SK-N-SH (cell line): Measurements from ENCODE around the gene ZNG1F. TPM values are rescaled to one million over a fixed set of nuclear protein-coding genes. Genes with fewer than 3 reads are reported as not detected.
"Not testable (repeated sequence)": the region's sequence is repeated elsewhere in the genome, so short reads cannot be mapped to it uniquely, and the experiment has no call there.

Source experiments
- CTCF ChIA-PET: fragments of 300-600, 350-600 bp; formaldehyde crosslinking; extraction: SDS; loops from one replicate; lab custom pipeline; 2021; lab: Yijun Ruan, JAX
- POLR2A ChIA-PET: fragments of 350-600 bp; sonication (Branson Sonifier 250); formaldehyde crosslinking; extraction: SDS; loops from one replicate; lab custom pipeline; 2020; ENCODE audit warnings: antibody characterized with exemption, inconsistent platforms; lab: Yijun Ruan, JAX
- DNase-seq: peaks from one replicate; pipeline ENCODE4 v3.0.0; 2012
- H2AFZ ChIP-seq: fragments of 200-600 bp; sonication (generic); 2 replicates; pipeline ENCODE4 v1.8.1; 2016; ENCODE audit warnings: antibody characterized with exemption, mild to moderate bottlenecking, low read depth
- H3F3A ChIP-seq: fragments of 200-600 bp; sonication (generic); replicated peaks from 2 replicates; pipeline ENCODE3; 2016; ENCODE audit warnings: antibody characterized with exemption, mild to moderate bottlenecking; ENCODE audit not compliant: insufficient read depth
- H3K27ac ChIP-seq, 2 experiments: fragments of 200-500 bp in 1 of 2; fragments of 200-600 bp in 1 of 2; sonication (Bioruptor generic) in 1 of 2; sonication (generic), shearing (Covaris generic) in 1 of 2; 2 replicates each; pipeline versions ENCODE4 v1.5.1 to v1.6.1; 2014 to 2016; ENCODE audit warnings: low read depth in 2 of 2, inconsistent platforms in 1 of 2, low read length in 1 of 2, mild to moderate bottlenecking in 1 of 2, mixed read lengths in 1 of 2
- H3K27me3 ChIP-seq: fragments of 200-600 bp; sonication (generic), shearing (Covaris generic); 2 replicates; pipeline ENCODE4 v1.6.1; 2016; ENCODE audit warnings: mixed run types; ENCODE audit not compliant: insufficient read depth
- H3K36me3 ChIP-seq, 2 experiments: fragments of 200-500 bp in 1 of 2; fragments of 200-600 bp in 1 of 2; sonication (Bioruptor generic) in 1 of 2; sonication (generic) in 1 of 2; replicated peaks in 1 of 2; 2 replicates each; pipeline versions ENCODE3 to v1.5.1; 2014 to 2016; ENCODE audit warnings: low read length in 1 of 2, mild to moderate bottlenecking in 1 of 2; ENCODE audit not compliant: insufficient read depth in 2 of 2, control insufficient read depth in 1 of 2
- H3K4me1 ChIP-seq, 2 experiments: fragments of 200-500 bp in 1 of 2; fragments of 200-600 bp in 1 of 2; sonication (Bioruptor generic) in 1 of 2; sonication (generic), shearing (Covaris generic) in 1 of 2; 2 replicates each; pipeline versions ENCODE4 v1.5.1 to v1.6.1; 2014 to 2016; ENCODE audit warnings: low read depth in 1 of 2, low read length in 1 of 2, mixed run types in 1 of 2; ENCODE audit not compliant: insufficient read depth in 2 of 2, control insufficient read depth in 1 of 2
- H3K4me2 ChIP-seq: fragments of 200-600 bp; sonication (generic), shearing (Covaris generic); 2 replicates; pipeline ENCODE4 v1.6.1; 2017; ENCODE audit warnings: mixed run types
- H3K4me3 ChIP-seq, 2 experiments: fragments of 200-500 bp in 1 of 2; fragments of 200-600 bp in 1 of 2; sonication (Bioruptor generic) in 1 of 2; sonication (generic), shearing (Covaris generic) in 1 of 2; 2 replicates each; pipeline versions ENCODE4 v1.5.1 to v1.8.1; 2014 to 2016; ENCODE audit warnings: low read depth in 2 of 2, inconsistent platforms in 1 of 2, low read length in 1 of 2, mild to moderate bottlenecking in 1 of 2, mixed read lengths in 1 of 2, moderate library complexity in 1 of 2
- H3K79me2 ChIP-seq: fragments of 200-600 bp; sonication (generic); 2 replicates; pipeline ENCODE4 v1.8.1; 2017; ENCODE audit warnings: mild to moderate bottlenecking; ENCODE audit not compliant: insufficient read depth
- H3K9ac ChIP-seq: fragments of 200-600 bp; sonication (generic); 2 replicates; pipeline ENCODE4 v1.6.1; 2017; ENCODE audit warnings: mixed run types
- H3K9me2 ChIP-seq: fragments of 200-600 bp; sonication (generic); 2 replicates; pipeline ENCODE4 v1.6.1; 2017; ENCODE audit warnings: mixed run types
- H3K9me3 ChIP-seq: fragments of 200-600 bp; sonication (generic); 2 replicates; pipeline ENCODE4 v1.6.1; 2017; ENCODE audit warnings: mixed run types, mild to moderate bottlenecking, moderate library complexity
- H4K20me1 ChIP-seq: fragments of 200-600 bp; sonication (generic); 2 replicates; pipeline ENCODE4 v1.6.1; 2017; ENCODE audit warnings: mild to moderate bottlenecking, mixed run types; ENCODE audit not compliant: insufficient read depth
- WGBS: methylation state at CpG from one replicate; pipeline ENCODE4 v1.1.6; 2017; ENCODE audit warnings: low lambda C conversion rate; 5-methylcytosine and 5-hydroxymethylcytosine counted together
- polyA plus RNA-seq, 3 experiments: library from polyadenylated mRNA; depleted of rRNA; stranded (reverse); fragments of >200 nt; gene quantifications; 2 replicates each; pipeline ENCODE4 v1.2.3, GENCODE V29; 2012

ZNG1F gene
- 12.5 and 12.6 TPM in 2 replicates for polyA plus RNA-seq (2012; rRNA removed)
- polyA plus RNA-seq (2012; cell fraction: cytosol; rRNA removed): 22.4 and 24.6 TPM in 2 replicates
- polyA plus RNA-seq (2012; cell fraction: nucleus; rRNA removed): 24.8 and 31.9 TPM in 2 replicates

GRCh38 chr9:41189217-41189616, at the start of gene ZNG1F:
Gene ZNG1F (minus strand): TSS chr9:41189317. CDS start chr9:41189258, 59 bp downstream.
- H3F3A ChIP-seq, H3K27ac ChIP-seq, H3K4me3 ChIP-seq, POLR2A ChIA-PET, H3K4me1 ChIP-seq, CTCF ChIA-PET, H3K9ac ChIP-seq, DNase-seq, H3K9me2 ChIP-seq, H2AFZ ChIP-seq, H3K36me3 ChIP-seq, H3K9me3 ChIP-seq, H3K79me2 ChIP-seq, H3K27me3 ChIP-seq, H3K4me2 ChIP-seq, H4K20me1 ChIP-seq: not testable (repeated sequence)
- no CpG with 5 or more reads among the region's 31 CpGs for WGBS

GRCh38 chr9:41237110-41237749, 48.1 kb upstream of the ZNG1F start:
- H4K20me1 ChIP-seq, CTCF ChIA-PET, H3K79me2 ChIP-seq, H3K27me3 ChIP-seq, POLR2A ChIA-PET, H3K9me3 ChIP-seq, H2AFZ ChIP-seq, H3K36me3 ChIP-seq, H3K9ac ChIP-seq, H3K4me2 ChIP-seq, H3F3A ChIP-seq, H3K9me2 ChIP-seq, H3K4me1 ChIP-seq: not testable (repeated sequence)
- peak overlapping the region in 1 of 2 experiments; percentile 40; a peak in 1 of 4 replicates for H3K27ac ChIP-seq
- WGBS: 23% methylated on average over 29 of the region's 51 CpGs
- peak overlapping the region in 1 of 2 experiments; percentile 39; a peak in 2 of 4 replicates for H3K4me3 ChIP-seq
- peak; percentile 60 for DNase-seq

GRCh38 chr9:41236486-41237109, 47.5 kb upstream of the ZNG1F start:
- POLR2A ChIA-PET, H3K9ac ChIP-seq, H3K27me3 ChIP-seq, H3K4me1 ChIP-seq, H3K9me2 ChIP-seq, H3K27ac ChIP-seq, H3K79me2 ChIP-seq, DNase-seq, H4K20me1 ChIP-seq, CTCF ChIA-PET, H2AFZ ChIP-seq, H3K36me3 ChIP-seq, H3K9me3 ChIP-seq, H3K4me3 ChIP-seq, H3K4me2 ChIP-seq, H3F3A ChIP-seq: not testable (repeated sequence)
- 17% methylated on average over 20 of the region's 23 CpGs for WGBS

- H2AFZ ChIP-seq, H3K36me3 ChIP-seq, H3K4me2 ChIP-seq, H3K9me3 ChIP-seq, H3K27ac ChIP-seq, H3F3A ChIP-seq, H4K20me1 ChIP-seq, H3K9ac ChIP-seq, CTCF ChIA-PET, H3K4me1 ChIP-seq, H3K9me2 ChIP-seq, POLR2A ChIA-PET, H3K27me3 ChIP-seq, H3K79me2 ChIP-seq: not testable (repeated sequence)
- peak overlapping the region in 1 of 2 experiments; percentile 10; a peak in 1 of 4 replicates for H3K4me3 ChIP-seq
- DNase-seq: peak; percentile 31
- 39% methylated on average over 26 of the region's 55 CpGs for WGBS
These were observed 46.0 kb upstream of the ZNG1F start for GRCh38 chr9:41234811-41235805.

- H2AFZ ChIP-seq, DNase-seq, H3K36me3 ChIP-seq, CTCF ChIA-PET, H3K79me2 ChIP-seq, H3F3A ChIP-seq, H3K9ac ChIP-seq, H3K4me2 ChIP-seq, POLR2A ChIA-PET, H3K27me3 ChIP-seq, H3K4me1 ChIP-seq, H3K4me3 ChIP-seq, H3K27ac ChIP-seq, H3K9me3 ChIP-seq, H4K20me1 ChIP-seq, H3K9me2 ChIP-seq: not testable (repeated sequence)
- WGBS: 41% methylated on average over 3 of the region's 3 CpGs
These were observed 45.1 kb upstream of the ZNG1F start for GRCh38 chr9:41234221-41234620.

GRCh38 chr9:41232326-41232725, 43.2 kb upstream of the ZNG1F start:
- POLR2A ChIA-PET, H3K79me2 ChIP-seq: not testable (repeated sequence)
- WGBS: 34% methylated on average over 10 of the region's 10 CpGs

More at GRCh38 chr9:41232326-41232725, 43.2 kb upstream of the ZNG1F start:
- H3K27ac ChIP-seq, DNase-seq, H3K9me2 ChIP-seq, H3K9me3 ChIP-seq, CTCF ChIA-PET, H4K20me1 ChIP-seq, H3K4me2 ChIP-seq, H3K4me1 ChIP-seq, H3K36me3 ChIP-seq, H3K27me3 ChIP-seq, H2AFZ ChIP-seq, H3K9ac ChIP-seq, H3K4me3 ChIP-seq, H3F3A ChIP-seq: not testable (repeated sequence)
